NCI-H226 (cell line): ENCODE results near the gene PPP4C.

Source experiments
- DNase-seq: peaks from one replicate; pipeline ENCODE4 v3.0.0-alpha.2; 2015

PPP4C gene

GRCh38 chr16:30131869-30132475 lies 56.2 kb downstream of the PPP4C start:
- DNase-seq: no peak

GRCh38 chr16:30132591-30132990 lies 56.8 kb downstream of the PPP4C start:
- DNase-seq: no peak
